ENCODE measurements around the gene YAP1.
A peak's percentile ranks its signal among the peaks of the same experiment; 100 is the strongest.
"Not testable (repeated sequence)": the region's sequence is repeated elsewhere in the genome, so short reads cannot be mapped to it uniquely, and the experiment has no call there.

YAP1 gene

GRCh38 chr11:102196816-102197215 is 86.6 kb downstream of the YAP1 start:
- Mint-ChIP-seq H3K4me1 (no peaks in the 10 kb centered on the region), H3K27ac (no peak overlapping the region)

GRCh38 chr11:102197670-102198139 is 87.5 kb downstream of the YAP1 start:
- Mint-ChIP-seq H3K4me1 (no peaks in the 10 kb centered on the region), H3K4me3 (no peak overlapping the region)

More at GRCh38 chr11:102196816-102197215, 86.6 kb downstream of the YAP1 start:
- ATAC-seq (no peak), DNase-seq (no peak)
- Mint-ChIP-seq H3K27me3 (peaks cover 19% of the 10 kb centered on the region), H3K9me3 (peaks cover 0 to 4% of the 10 kb centered on the region in 2 donors), H3K4me3 (no peak overlapping the region)

GRCh38 chr11:102199673-102200072 is 89.4 kb downstream of the YAP1 start:
- no peak for ATAC-seq
- H3K4me1 Mint-ChIP-seq = no peaks in the 10 kb centered on the region
- no peak for DNase-seq
- H3K4me3 Mint-ChIP-seq = no peak overlapping the region
- no peak overlapping the region for H3K27ac Mint-ChIP-seq
- H3K27me3 Mint-ChIP-seq = peaks cover 19% of the 10 kb centered on the region
- H3K9me3 Mint-ChIP-seq = peaks cover 0 to 4% of the 10 kb centered on the region in 2 donors

More at GRCh38 chr11:102197670-102198139, 87.5 kb downstream of the YAP1 start:
- H3K27ac Mint-ChIP-seq = no peak overlapping the region
- H3K27me3 Mint-ChIP-seq = peaks cover 19% of the 10 kb centered on the region
- H3K9me3 Mint-ChIP-seq = peaks cover 0 to 4% of the 10 kb centered on the region in 2 donors
- DNase-seq = no peak
- ATAC-seq = no peak

GRCh38 chr11:102200325-102200724 is 90.1 kb downstream of the YAP1 start:
- ATAC-seq, H3K9me3 Mint-ChIP-seq, H3K4me1 Mint-ChIP-seq, DNase-seq, H3K4me3 Mint-ChIP-seq, H3K27ac Mint-ChIP-seq: not testable (repeated sequence)
- H3K27me3 Mint-ChIP-seq = peaks cover 19% of the 10 kb centered on the region

GRCh38 chr11:102201776-102202175 is 91.5 kb downstream of the YAP1 start:
- no peaks in the 10 kb centered on the region for H3K9me3 Mint-ChIP-seq
- H3K4me1 Mint-ChIP-seq = no peaks in the 10 kb centered on the region
- no peak overlapping the region for H3K4me3 Mint-ChIP-seq
- DNase-seq = no peak
- H3K27ac Mint-ChIP-seq = no peak overlapping the region
- ATAC-seq = no peak
- H3K27me3 Mint-ChIP-seq = peaks cover 19% of the 10 kb centered on the region

GRCh38 chr11:102202972-102203371 is 92.7 kb downstream of the YAP1 start:
- H3K27me3 Mint-ChIP-seq = peaks cover 16% of the 10 kb centered on the region
- no peak overlapping the region for H3K27ac Mint-ChIP-seq
- no peak overlapping the region for H3K4me3 Mint-ChIP-seq
- ATAC-seq (no peak), DNase-seq (no peak)
- H3K4me1 Mint-ChIP-seq = no peaks in the 10 kb centered on the region
- no peaks in the 10 kb centered on the region for H3K9me3 Mint-ChIP-seq

GRCh38 chr11:102204174-102204573 is 93.9 kb downstream of the YAP1 start:
- no peaks in the 10 kb centered on the region for H3K9me3 Mint-ChIP-seq
- H3K4me1 Mint-ChIP-seq = no peaks in the 10 kb centered on the region
- peaks cover 21% of the 10 kb centered on the region for H3K27me3 Mint-ChIP-seq
- ATAC-seq (no peak), DNase-seq (no peak)
- H3K27ac Mint-ChIP-seq = no peak overlapping the region
- H3K4me3 Mint-ChIP-seq = no peak overlapping the region

- ATAC-seq (no peak), DNase-seq (no peak)
- H3K27me3 Mint-ChIP-seq = peaks cover 30% of the 10 kb centered on the region
- H3K27ac Mint-ChIP-seq = no peak overlapping the region
- H3K4me1 Mint-ChIP-seq = no peaks in the 10 kb centered on the region
- no peak overlapping the region for H3K4me3 Mint-ChIP-seq
- H3K9me3 Mint-ChIP-seq = no peaks in the 10 kb centered on the region
Observed at GRCh38 chr11:102205805-102206204, 95.6 kb downstream of the YAP1 start.

- ATAC-seq (no peak), DNase-seq (no peak)
- H3K9me3 Mint-ChIP-seq = no peaks in the 10 kb centered on the region
- H3K4me3 Mint-ChIP-seq = no peak overlapping the region
- no peak overlapping the region for H3K27ac Mint-ChIP-seq
- H3K4me1 Mint-ChIP-seq = no peaks in the 10 kb centered on the region
- peaks cover 25% of the 10 kb centered on the region for H3K27me3 Mint-ChIP-seq
Observed at GRCh38 chr11:102208835-102209234, 98.6 kb downstream of the YAP1 start.

GRCh38 chr11:102214623-102215022 is 104.4 kb downstream of the YAP1 start:
- no peaks in the 10 kb centered on the region for H3K9me3 Mint-ChIP-seq
- H3K27me3 Mint-ChIP-seq = peaks cover 18% of the 10 kb centered on the region
- no peak overlapping the region for H3K4me3 Mint-ChIP-seq
- H3K4me1 Mint-ChIP-seq = no peaks in the 10 kb centered on the region
- ATAC-seq = no peak
- no peak overlapping the region for H3K27ac Mint-ChIP-seq
- no peak for DNase-seq

GRCh38 chr11:102216433-102217075 is 106.3 kb downstream of the YAP1 start:
- Mint-ChIP-seq H3K27me3 (peaks cover 8% of the 10 kb centered on the region), H3K9me3 (no peaks in the 10 kb centered on the region), H3K4me1 (no peaks in the 10 kb centered on the region), H3K4me3 (no peak overlapping the region), H3K27ac (no peak overlapping the region)
- DNase-seq (no peak), ATAC-seq (no peak)

- Mint-ChIP-seq H3K4me1 (no peaks in the 10 kb centered on the region), H3K9me3 (no peaks in the 10 kb centered on the region), H3K27me3 (peaks cover 1% of the 10 kb centered on the region), H3K27ac (no peak overlapping the region), H3K4me3 (no peak overlapping the region)
- no peak for ATAC-seq
- DNase-seq = no peak
Observed at GRCh38 chr11:102220728-102221467, 110.7 kb downstream of the YAP1 start.

GRCh38 chr11:102223859-102224258 is 113.6 kb downstream of the YAP1 start:
- Mint-ChIP-seq H3K4me1 (no peaks in the 10 kb centered on the region), H3K27ac (no peak overlapping the region), H3K9me3 (no peaks in the 10 kb centered on the region), H3K27me3 (no peaks in the 10 kb centered on the region), H3K4me3 (no peak overlapping the region)
- DNase-seq (no peak), ATAC-seq (no peak)

GRCh38 chr11:102225689-102226568 is 115.7 kb downstream of the YAP1 start:
- Mint-ChIP-seq H3K27me3 (peaks cover 4% of the 10 kb centered on the region), H3K27ac (no peak overlapping the region), H3K4me1 (no peaks in the 10 kb centered on the region), H3K4me3 (no peak overlapping the region), H3K9me3 (no peaks in the 10 kb centered on the region)
- DNase-seq (no peak), ATAC-seq (peak; percentile 43)

GRCh38 chr11:102226702-102227490 is 116.6 kb downstream of the YAP1 start:
- Mint-ChIP-seq H3K4me1 (no peaks in the 10 kb centered on the region), H3K4me3 (no peak overlapping the region), H3K27me3 (peaks cover 12% of the 10 kb centered on the region), H3K27ac (no peak overlapping the region), H3K9me3 (no peaks in the 10 kb centered on the region)
- DNase-seq (no peak), ATAC-seq (no peak)
